Glomerular endothelial cell (primary cell): ENCODE measurements around the gene OTUD3. TPM values are rescaled to one million over a fixed set of nuclear protein-coding genes. Genes with fewer than 3 reads are reported as not detected.
A peak's percentile ranks its signal among the peaks of the same experiment; 100 is the strongest.
"Not testable (repeated sequence)": the region's sequence is repeated elsewhere in the genome, so short reads cannot be mapped to it uniquely, and the experiment has no call there.

Source experiments
- DNase-seq: peaks from one replicate; pipeline ENCODE4 v3.0.0-alpha.2; 2011; ENCODE audit warnings: low read depth, low spot score; ENCODE audit errors: extremely low read depth
- total RNA-seq: library from RNA; depleted of rRNA; stranded (reverse); fragments of >200 nt; gene quantifications from 2 replicates; pipeline ENCODE4 v1.2.3, GENCODE V29; 2015

Gene OTUD3
- total RNA-seq, 1 donor from 2014 or later, result 3.9 TPM

DNA sequence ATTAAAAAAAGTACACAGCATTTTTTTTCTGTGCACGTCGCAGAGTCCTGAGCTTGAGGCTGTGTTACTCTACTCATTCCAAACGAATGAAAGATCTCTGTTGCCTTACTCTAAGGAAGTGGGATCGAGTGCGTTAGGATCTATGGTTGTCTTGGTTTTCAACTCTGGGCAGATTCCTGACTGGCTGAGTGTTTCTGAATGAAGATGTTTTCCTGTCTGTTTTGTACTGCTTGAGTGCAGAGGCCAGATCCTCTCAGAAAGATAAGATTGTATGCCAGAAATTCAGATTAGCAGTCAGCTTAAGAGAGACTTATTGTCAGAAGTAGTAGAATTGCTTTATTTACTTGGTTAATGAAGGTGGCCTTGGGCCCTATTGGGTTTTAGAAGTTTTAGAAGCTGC is 27.2 kb downstream of the OTUD3 start:
- DNase-seq, result no peak

DNA sequence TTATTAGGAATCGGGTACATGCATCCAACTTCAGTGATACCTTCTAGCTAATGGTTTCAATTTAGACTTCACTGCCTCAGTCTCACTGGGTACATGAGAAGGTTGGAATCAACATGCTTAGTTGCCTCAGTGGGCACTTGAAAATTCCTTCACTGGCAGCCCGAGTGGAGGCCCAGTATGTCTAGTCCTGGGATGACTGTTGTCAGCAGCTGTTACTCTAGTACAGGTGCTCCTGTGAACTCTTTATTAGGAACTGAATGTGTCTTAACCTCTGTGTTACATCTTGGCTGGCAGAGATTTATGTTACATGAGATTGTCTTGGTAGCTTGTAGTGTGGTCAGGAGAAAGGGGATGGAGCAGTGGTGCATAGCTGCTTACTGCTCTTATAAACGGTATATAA is 27.8 kb downstream of the OTUD3 start:
- DNase-seq, result no peak

DNA sequence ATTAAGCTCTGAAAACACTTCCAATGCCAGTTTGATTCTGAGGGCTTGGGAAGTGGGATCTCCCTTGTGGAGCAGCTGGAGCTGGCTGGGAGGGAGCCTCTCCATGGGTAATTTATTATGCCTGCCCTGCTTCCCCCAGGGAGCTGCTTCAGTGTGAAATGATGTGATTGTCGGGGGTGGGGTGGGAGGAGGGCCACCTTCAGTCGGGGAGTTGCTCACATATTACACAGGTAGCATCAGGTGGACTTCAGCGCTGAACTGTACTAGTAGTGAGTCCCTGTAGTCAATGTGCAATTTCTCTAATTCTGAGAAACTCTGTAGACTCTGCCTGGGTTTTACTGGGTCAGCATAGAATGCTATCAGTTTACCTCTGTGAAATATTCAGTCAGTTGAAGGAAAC is 28.5 kb downstream of the OTUD3 start:
- no peak for DNase-seq

DNA sequence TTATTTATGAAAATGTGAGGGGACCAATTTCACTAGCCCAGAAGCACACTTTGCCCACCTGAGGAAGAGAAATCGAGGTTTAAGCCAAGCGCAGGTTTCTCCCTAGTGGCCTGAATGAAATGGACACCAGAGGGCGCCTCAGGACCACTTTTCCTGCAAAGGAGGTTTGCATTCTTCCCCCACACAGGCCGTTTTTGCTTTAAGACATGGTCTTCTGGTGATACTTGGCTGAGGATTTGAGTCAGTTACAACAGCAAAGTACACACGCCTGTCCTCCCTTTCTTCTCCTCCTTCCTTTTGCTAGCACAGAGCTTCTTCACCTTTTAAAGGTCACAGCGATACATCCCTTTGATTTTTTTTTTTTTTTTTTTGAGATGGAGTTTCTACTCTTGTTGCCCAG is 35.9 kb downstream of the OTUD3 start:
- DNase-seq, result peak; percentile 60

DNA sequence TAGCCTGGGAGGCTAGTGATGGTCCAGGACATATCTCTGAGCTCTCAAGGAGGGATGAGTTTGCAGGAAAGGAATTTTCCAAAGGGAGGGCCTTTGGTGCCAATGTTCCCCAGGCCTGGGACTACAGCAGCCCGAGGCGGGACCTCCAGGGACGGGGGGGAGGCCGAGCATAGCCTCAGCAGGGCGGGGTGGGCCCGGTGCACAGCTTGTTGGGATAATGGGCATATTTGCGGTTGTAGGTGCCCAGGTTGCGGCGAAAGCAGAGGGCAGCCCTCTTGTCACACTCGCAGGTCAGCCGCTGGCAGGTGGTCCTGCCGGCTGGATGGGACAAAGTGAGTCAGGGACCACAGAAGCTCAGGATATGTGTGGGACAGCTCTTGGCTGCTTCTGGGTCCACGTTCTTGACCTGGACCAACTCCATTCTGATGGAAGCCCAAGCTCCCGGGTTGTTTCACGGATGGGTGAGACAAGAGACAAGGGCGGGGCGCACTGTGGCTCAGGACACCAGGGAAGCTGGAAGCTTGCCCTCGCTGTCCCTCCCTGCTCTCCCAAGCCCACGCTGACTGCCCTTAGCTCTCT is 38.0 kb downstream of the OTUD3 start:
- DNase-seq, result no peak

DNA sequence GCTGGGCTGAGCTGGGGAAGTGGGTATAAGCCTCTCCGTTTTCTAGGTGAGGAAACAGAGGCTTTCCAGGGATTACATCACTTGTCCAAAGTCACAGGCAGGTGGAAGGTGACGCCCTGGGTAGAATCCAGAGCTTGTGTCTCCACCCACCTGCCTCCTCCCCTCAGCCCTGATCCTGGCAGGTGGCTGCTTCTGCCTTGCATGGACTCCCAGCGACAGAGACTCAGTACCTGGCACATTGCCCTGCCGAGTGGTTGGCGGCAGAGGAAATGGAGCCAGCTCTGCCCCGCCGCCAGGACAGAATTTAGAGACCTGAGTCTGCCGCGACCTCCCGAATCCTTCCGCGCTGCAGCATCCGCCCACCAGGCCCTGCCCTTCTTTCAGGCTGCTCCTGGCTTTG is 39.1 kb downstream of the OTUD3 start:
- DNase-seq, result no peak

DNA sequence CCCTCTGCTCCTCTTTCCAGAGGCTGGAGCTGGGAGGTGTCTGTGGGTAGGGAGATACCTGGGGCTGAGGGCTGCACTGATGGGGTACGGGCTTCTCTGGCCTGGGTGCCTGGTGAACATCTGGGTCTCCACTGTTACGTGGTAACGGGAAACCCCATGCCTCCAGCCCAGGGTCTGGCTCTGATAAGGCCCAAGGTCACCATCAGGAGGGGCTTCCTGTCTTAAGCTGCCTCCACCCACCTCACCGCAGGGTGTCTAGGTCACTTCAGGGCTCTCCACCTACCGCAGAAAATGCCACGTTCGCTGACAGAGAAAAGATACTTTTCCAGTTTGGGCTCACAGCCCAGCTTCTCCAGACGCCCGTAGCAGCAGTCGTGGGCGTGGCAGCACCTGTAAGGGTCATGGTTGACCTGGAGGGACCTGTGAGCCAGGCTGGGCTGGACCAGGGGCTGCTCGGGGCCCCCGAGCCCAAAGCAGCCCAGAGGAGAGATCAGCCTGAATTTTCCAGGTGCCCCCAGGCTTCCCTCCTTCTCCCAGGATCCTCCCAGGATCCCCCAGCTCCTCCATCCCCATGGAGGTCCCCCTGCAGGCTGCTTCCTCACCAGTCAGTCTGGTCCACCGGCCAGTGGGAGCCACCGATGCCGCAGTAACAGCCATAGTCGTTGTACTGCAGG is 40.0 kb downstream of the OTUD3 start:
- no peak for DNase-seq

DNA sequence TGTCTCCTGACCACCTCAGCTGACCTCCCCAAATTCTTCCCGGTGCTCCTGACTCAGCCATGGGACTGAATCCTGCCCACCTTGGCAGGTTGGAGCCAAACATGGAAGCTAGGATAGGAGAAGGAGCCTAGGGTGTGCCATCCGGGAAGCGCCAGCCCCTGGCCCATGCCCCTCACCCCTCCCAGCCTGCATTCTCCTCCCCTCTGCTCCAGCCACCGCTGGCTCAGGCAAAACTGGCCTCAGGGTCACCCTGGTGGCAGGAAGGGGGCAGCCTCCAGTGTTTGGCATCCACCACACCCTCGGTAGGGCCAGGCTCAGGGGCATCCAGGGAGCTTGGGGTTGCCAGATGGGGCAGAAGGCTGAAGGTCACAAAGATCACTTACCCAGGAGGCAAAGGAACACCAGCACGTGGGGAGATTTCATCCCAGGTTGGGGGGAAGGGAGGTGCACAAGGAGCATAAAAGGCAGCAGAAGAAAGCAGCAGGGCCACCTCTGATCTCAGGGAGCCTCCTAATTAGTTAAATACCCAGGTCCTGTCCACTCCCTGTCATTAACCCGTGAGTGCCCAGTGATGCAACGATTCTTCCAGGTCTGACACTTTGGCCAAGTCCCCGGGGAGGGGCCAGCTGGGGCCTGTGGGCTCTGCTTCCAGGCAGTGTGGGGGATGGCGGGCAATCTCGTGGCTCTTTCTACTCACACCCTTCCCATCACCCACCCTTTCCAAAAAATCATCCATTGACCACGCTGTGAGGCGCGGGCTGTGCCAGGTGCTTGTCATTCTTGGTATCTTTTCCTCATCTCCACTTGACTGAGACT is 41.1 kb downstream of the OTUD3 start, which contains the start of gene PLA2G2E:
TSS of gene PLA2G2E (minus strand) at position 481 of the 816 bp plus-strand sequence. CDS start at position 423, 58 bp downstream.
- no peak for DNase-seq

DNA sequence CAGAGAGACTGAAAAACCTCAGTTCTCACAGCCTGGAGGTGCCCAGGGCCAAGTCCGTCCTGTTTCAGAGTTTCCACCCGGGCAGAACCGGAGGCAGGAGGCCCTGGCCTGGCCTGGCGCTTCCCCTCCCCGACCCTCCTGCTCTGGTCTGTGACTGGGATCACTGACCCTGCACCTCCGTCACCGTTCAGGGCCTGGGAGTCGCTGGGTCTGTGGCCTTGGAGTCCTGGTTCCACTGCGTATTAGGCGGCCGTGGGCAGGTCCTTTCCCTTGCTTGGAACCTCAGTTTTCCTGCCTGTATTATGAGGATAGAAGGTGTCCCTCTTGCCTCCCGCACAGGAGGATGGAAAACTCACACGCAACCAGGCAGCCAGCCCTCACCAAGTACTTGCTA is 41.8 kb downstream of the OTUD3 start:
- no peak for DNase-seq

DNA sequence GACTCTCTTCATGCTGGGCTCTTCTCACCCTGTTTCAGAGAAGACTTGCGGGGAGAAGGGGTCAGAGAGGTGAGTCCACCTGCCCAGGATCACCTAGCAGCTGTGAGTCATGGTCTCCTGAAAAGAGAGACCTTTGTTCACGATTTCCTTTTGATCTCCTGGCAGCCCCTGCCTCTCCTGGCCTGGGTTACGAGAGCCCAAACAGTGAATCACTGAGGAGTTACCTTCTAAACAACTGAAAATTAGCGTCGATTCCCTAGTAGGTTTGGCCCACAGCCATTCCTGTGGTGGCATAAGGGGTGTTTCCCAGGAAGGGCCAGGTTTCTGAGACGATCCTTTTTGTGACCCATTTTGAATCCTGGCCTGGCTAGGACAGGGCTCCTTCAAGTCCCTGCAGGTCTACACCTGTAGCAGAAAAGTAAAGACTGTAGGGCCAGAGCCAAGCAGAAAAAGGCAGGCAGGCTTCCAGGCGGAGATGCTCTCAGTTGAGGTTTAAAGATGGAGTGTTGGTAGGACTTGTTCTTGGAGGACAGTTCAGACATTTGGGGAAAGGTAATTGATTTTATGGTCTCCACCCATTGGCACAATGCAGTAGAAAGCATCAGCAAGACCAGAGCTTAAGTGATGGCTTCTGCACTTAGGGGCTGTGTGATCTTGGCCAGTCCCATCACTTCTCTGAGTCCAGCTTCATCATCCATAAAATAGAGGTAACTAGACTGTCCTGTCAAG is 43.3 kb downstream of the OTUD3 start:
- no peak for DNase-seq

DNA sequence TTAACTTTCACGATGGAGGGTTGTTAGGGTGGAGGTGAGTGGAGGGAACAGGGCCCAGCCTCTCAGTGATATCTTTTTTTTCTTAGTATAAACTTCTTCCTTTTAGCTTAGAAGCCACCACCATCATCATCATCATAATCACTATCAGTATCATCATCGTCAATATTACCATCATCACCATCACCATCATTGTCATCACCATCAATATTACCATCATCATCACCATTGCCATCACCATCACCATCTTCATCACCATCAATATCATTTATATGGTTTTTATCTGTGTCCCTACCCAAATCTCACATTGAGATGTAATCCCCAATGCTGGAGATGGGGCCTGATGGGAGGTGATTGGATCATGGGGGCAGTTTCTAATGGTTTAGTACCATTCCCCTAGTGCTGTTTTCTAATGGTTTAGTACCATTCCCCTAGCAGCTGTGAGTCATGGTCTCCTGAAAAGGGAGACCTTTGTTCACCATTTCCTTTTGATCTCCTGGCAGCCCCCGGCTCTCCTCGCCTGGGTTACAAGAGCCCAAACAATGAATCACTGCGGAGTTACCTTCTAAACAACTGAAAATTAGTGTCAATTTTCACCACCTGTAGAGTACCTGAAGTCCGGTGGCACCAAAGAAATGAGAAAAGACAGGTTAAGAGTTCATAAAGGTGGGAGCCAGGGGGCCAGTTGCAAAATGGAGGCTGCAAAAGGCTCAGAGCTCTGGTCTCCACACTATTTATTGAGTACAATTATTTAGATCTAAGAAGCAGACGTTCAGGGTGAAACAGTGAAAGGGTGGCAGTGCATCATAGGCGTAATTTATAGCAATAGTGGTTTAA is 44.3 kb downstream of the OTUD3 start:
- peak; percentile 33 for DNase-seq

DNA sequence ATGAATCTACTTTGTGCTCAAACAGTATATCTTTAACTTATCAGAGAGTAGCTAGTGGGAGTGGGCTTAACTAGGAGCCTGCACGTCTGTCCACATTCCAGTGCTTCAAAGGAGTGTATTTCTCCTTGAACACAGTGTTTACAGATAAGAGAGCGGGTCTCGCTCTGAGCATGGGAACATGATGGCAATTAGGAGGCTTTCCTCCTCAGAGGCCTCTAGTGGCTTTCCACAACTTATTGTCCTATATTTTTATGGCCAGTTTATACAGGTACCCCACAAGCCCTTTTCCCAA is 44.9 kb downstream of the OTUD3 start:
- not testable (repeated sequence) for DNase-seq

DNA sequence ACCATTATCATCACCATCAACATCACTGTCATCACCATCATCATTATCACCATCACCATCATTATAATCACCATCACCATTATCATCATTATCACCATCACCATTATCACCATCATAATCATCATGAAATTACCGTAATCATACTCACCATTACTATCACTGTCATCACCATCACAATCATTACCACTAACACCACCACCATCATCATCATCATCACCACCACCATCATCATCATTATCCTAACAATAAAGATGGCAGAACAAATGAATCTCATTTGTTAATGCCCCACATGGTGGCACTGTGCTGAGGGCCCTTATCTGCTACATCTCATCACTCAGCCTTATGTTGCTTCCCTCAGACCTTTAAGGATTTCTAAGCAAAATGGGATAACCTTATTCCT is 50.7 kb downstream of the OTUD3 start:
- DNase-seq, result no peak

DNA sequence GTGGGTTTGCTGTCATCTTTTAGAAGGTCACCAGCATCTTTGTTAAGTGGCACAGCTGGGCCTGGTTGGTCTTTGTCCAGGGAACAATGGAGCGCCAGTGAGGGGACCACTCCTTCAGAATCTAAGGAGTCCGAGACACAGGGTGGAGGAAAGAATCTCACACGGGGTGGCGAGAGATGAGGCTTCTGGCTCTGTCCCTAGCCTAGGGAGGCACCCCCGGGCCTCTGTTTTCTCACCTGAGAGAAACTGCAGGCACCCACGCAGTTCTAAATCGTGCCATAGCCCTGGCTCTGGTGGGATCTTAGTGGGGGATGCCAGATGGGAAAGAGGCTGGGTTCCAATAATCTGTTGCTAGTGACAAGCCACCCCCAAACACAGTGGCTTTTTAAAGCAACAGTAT is 52.1 kb downstream of the OTUD3 start:
- no peak for DNase-seq

DNA sequence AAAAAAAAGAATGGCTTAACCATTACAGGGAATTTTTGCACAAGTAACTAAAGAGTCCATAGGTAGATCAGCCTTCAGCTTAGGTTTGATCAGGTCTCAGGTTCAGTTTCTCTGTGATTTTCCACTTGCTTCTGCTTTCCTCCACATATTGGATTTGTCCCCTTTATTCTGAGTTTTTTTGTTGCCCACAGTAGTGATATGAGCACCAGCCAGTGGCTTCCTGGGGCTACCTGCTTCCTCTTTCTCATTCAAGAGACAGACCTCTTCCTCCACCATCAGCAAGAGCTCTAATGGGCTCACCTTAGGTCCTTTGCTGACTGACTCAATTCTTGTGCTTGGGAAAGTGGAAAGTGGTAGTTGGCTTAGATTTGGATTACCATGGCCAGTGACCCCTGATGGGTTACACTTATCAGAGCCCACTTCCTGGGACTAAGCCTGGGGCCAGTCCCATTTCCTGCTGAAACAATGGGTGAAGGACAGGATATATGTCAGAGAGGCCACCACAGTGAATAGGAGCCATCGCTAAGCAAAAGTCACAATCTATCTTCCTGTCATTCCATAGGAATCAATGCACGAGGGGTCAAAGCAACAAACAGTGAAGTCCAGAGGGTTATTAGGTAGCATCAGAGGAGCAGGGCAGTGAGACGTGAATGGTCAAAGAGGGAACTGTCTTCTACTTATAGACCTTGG is 54.0 kb downstream of the OTUD3 start:
- DNase-seq, result no peak

DNA sequence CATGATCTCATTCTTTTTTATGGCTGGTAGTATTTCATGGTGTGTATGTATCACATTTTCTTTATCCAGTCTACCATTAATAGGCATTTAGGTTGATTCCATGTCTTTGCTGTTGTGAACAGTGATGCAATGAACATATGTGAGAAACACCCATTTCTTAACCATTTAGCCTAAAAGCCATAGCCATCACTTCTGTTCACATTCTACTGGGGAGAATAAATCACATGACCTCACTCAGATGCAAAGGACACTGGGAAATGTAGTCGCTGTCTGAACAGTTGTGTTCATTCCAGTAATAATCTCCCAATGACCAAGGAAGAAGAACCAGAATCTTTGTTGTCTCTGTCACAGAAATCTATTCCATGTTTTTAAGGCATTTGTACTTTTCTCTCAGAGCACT is 56.3 kb downstream of the OTUD3 start:
- DNase-seq, result no peak

DNA sequence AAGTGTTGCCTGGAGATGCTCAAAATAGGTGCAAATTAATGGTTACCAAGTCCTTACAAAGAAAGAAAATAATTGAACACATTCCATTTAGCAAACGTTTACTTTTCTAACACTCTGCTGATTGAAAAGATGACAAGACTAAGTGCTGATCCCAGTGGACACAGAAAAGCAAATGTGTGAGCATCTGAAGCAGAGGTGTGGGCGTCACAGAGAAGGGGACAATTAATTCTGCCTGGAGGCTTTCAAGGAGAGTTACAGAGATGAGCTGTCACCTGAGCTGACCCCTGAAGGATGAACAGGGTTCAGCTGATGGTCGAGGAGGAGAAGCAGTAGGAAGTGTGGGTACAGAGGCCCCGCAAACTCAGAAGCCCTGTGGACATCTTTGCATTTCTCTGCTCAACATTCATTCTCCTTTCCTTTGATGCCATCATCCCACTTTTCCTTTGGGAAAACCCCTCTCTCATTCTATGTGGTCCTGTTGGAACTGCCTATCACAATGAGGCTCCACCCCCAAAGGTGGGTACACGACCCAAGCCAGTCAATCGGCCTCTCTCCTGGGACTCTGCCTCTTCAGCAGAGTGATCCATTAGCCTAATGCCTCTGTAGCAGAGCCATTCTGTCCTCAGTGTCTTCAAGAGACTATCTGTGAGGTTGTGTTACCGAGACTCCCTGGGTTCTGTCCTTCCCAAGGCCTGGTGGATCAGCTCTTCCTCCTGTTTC is 58.5 kb downstream of the OTUD3 start:
- DNase-seq, result no peak

DNA sequence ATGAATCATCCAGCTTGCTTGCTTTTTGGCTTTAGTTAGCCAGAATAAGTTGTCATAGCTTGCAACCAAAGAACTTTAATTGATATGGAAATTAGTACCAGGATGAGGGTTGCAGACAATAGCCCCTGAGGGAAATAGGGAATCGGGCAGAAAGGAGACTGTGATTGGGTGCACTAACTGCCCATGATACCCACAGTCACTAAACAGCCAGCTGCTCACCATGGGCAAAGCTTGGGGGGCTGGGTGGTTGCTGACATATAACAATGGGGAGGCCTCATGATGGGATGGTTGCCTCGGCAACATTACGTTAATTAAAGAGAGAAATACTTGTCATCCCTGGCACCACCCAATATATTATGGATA is 59.0 kb downstream of the OTUD3 start:
- DNase-seq, result no peak

DNA sequence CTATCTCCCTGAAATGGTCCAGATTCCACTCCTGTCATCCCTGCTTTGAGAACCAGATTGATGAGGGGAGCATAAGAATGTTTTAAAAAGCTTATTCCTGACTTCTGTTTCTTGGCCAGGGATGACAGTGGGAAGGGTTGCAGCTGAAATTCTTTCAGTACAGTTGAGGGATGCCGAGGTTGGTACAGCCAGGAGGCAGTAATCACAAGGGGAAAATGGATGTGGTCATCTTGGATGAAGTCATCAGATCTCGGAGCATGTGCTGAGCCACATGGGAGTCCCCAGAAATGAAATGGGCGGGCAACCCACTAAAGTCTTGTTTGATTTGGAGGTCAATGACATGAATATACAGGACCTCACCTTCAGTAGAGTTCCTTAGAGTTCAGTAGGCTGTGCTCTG is 59.9 kb downstream of the OTUD3 start:
- DNase-seq, result no peak
